NCI-H82 treated with DMSO at 0.1 percent for 48 hours (cell line): ENCODE results near the gene PEX14.

ENCODE experiments used
- DNase-seq: peaks from one replicate; lab custom pipeline; 2025; ENCODE audit not compliant: unreplicated experiment; lab: John Stamatoyannopoulos, UW

PEX14 gene

GRCh38 chr1:10678402-10678801 is 203.7 kb downstream of the PEX14 start:
- DNase-seq: no peak

DNA sequence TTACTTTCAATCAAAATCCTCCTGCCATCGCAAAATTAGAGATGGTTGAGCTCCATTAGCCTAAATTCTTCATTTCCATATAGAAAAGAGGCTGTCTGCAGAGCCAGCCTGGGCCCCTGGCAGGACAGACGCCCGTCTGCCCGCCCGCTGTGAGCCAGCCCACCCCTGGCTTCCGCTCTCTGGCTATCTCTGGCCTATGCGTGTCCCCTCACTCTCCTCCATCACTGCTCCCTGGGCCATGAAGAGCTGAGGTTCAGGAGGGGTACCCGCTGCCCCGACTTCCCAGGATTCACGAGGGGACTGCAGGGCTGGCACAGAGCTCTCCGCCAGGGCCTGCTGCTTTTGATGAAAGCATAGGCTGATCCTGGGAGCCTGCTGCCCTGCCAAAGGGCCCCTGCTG is 204.1 kb downstream of the PEX14 start:
- DNase-seq: no peak

DNA sequence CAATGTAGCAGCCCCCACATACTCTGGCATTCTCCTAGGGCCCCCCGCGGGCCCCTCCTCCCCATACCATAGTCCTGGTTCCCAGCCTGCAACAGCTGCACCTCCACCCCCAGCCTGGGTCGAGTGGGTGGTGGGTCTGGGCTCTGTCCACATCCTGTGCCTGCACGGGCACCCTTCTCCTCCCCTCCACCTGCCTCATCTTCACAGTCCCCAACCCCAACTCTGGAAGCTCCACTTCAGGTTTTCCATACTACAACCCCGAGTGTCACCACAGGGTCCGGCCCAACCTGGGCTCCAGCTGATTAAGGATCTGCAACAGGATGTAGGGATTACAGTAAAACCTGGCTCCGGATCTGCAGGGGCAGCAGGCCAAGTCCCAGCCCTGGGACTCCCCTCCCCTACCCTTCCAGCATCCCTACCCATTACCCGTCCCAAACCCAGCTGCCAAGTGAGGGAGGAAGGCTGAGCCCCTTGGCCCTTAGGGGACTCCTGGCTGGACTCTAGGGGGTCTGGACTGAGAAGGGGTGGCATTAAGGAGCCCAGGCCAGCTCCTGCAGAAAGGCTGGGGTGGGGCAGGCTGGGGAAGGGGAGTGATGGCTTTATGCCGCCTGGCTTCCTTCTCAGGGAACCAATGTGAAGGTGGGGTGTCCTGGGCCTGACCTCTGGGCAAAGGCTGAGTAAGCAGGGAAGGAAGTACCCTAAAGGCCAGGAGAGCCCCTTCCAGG is 204.9 kb downstream of the PEX14 start:
- DNase-seq: peak; percentile 96
